Measurements from ENCODE around the gene TRAPPC10. TPM values are rescaled to one million over a fixed set of nuclear protein-coding genes. Genes with fewer than 3 reads are reported as not detected.

Gene TRAPPC10
- total RNA-seq = 14.9 and 19.5 TPM in 2 replicates

GRCh38 chr21:44011579-44012473, at the start of gene TRAPPC10:
Gene TRAPPC10, plus strand, starts transcription at chr21:44012309. Its CDS starts 185 bp downstream, at chr21:44012494.

GRCh38 chr21:44107026-44107501, 95.0 kb downstream of the TRAPPC10 start, which contains the start of gene PWP2:
Gene PWP2, plus strand, starts transcription at chr21:44107399. Its CDS starts 18 bp downstream, at chr21:44107417.

Other genes with a start within 250 kb of the TRAPPC10 start
- gene CSTB, start 236.0 kb upstream of the TRAPPC10 start, total RNA-seq = 3.6 and 4.5 TPM in 2 replicates
- gene RRP1, start 222.7 kb upstream of the TRAPPC10 start, total RNA-seq = 26.3 and 29.0 TPM in 2 replicates
- gene AGPAT3, start 147.1 kb upstream of the TRAPPC10 start, total RNA-seq = 30.2 and 35.4 TPM in 2 replicates
- gene PWP2, start 95.1 kb downstream of the TRAPPC10 start, total RNA-seq = 25.1 and 25.3 TPM in 2 replicates
- gene GATD3, start 121.4 kb downstream of the TRAPPC10 start, total RNA-seq = 33.0 and 53.9 TPM in 2 replicates
- gene ICOSLG, start 228.6 kb downstream of the TRAPPC10 start, total RNA-seq = 0.76 and 1.3 TPM in 2 replicates
- gene DNMT3L, start 249.6 kb downstream of the TRAPPC10 start, total RNA-seq = not detected in 2 replicates

All from epithelial cell of umbilical artery (primary cell).